GM18951 (cell line): Measurements from ENCODE around the gene HOXD9.

Source experiments
- POLR2A ChIP-seq: IDR thresholded peaks from 4 replicates; pipeline ENCODE4 v1.6.1; 2011; ENCODE audit warnings: mild to moderate bottlenecking; ENCODE audit not compliant: insufficient read length, insufficient read depth; ENCODE audit errors: extremely low read depth
- in situ Hi-C: fragments of 300-500 bp; cut with MboI; formaldehyde crosslinking; loops from one replicate; pipeline ENCODE4 v1.12.0; 2022; ENCODE audit warnings: low sequenced_read_pairs, mixed read lengths, inconsistent platforms; ENCODE audit not compliant: unreplicated experiment

Gene HOXD9

DNA sequence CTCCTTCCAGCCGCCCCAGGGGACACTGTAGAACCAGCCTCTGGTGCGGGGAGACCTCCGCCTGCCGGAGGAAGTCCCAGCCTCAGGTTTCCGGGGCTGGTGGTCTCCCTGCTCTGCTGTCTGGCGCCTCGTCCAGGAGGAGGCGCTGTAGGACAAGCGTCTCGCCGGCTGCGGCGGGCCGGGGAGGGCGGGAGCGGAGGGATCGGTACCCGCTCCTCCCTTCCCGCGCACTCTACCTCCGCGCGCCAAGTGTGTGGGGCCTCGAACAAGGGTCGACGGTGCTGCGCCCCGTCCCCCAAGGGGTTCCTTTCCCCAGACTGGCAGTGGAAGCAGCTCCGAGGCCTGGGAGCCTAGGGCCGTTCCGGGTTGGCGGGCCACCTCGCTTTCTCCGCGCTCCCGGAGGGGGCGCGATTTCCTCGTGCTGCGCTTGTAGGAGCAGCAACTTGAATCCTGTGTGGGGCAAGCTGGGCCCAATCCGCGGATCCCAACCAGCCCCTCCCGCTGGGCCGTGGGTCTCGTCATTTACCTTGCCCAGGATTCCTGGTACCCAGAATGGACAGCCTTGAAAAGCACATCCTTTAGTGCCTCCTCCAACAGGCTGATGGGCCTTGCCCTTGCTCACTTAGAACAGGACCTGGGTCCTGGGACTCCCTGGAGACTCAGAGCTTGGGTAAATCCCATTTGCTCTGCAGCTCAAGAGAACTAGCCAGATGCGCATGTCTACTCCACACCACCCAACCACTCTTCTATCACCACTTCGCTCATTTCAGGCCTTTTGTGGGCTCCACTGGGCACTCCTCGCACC, 18.2 kb downstream of the HOXD9 start:
- in situ Hi-C loops: loop anchor here (10.0 kb wide), 2 partner anchors 314 to 414 kb away; no protein-coding TSS in a partner anchor
- TF ChIP-seq POLR2A: no peak

DNA sequence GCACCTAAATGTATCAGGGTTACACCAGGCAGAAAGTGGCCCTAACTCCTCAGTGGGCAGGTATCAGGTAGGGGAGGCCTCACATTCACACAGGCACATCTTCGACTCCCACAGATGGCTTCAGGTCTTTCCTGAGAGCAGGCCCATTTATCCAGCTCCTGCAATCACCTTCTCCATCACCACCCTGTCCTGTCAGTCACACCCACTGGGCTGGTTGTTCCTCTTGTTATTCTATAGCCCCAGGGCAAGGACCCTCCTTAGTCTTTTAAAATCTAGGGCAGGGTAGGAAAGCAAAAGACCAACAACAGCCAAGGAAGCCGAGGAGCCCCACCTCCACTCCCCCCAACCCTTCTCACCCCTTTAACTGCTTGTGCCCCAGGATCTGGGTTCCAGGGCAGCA, 19.8 kb downstream of the HOXD9 start:
- in situ Hi-C loops: loop anchor here (10.0 kb wide), 2 partner anchors 313 to 413 kb away; no protein-coding TSS in a partner anchor
- TF ChIP-seq POLR2A: no peak

DNA sequence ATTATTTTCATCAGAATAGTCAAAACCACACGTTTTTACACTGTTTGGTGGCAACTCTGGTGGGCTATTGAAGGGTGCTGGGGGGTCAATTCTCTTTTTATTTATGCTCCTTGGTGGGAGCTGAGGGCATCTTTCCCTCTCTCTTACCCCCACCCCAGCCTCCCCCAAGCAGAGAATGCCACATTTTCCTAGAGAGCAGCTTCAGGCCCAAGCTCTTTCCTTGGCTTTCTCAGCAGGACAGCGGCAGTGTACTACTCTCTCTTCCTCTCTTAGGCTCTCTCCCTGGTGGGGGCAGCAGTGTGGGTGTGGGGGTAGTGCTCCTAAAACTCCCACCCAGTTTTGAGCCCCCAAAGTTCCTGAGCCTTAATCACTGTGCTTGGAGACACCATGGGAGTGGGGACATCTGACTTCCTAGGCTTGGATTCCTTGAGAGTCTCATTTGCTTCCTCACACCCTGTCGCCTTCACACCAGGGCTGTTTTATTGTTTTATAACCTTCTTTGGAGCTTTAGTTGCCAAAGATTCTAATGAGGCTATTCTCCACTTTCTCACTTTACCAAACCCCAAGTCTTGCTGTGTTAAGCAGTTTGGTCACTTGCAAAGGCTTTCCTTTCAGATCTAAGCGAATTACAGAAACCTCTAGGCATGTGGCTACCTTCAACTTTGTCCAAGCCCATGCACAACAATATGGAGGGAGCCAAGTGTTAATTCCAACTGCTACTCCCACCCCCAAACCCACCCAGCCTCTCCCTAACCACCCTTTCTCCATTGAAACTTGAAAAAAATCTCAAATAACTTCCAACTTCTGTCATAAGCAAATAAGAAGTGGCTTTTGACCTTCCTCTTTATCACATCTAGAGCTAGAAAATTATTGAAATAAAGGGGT, 22.8 kb downstream of the HOXD9 start:
- in situ Hi-C loops: loop anchor here (10.0 kb wide), 2 partner anchors 309 to 409 kb away; no protein-coding TSS in a partner anchor

DNA sequence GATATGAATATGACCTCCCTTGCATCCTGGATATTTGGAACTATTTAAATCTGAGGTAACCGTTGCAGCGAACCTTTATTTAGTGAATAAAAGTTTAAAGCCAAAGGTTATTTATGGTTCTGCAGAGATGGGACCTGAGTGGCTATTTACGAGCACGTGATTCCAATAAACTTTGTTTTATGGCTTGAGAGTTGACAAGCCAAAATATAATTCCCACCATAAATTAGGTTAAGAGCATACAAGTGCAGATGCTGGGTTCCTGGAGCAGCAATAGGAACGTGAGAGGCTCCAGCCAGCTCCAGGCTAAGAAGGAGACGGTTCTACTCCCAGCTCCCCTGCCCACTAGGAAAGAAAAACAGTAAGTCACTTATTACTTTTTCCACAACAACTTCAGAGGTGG, 23.6 kb downstream of the HOXD9 start:
- in situ Hi-C loops: loop anchor here (10.0 kb wide), 2 partner anchors 309 to 409 kb away; no protein-coding TSS in a partner anchor
- no peak for TF ChIP-seq POLR2A

More for the DNA sequence above, 22.8 kb downstream of the HOXD9 start:
- no peak for TF ChIP-seq POLR2A

DNA sequence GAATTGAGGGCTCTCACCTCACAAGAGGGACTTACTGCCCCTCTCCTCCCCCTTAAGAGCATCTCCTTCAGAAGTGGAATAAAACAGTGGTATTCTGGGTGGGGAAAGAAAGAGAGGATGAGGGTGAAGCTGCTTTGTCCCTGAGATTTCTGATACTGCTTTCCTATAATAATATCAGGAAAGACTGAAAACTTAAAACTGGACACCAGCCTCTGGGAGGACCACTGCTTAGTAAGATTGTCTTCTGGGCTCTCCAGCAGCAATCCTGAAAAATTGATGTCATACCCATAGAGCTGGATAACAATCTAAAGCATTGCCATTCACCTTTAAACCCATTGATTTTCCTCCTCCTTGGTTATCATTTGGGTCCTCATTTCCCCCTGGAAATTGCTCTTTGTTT, 24.1 kb downstream of the HOXD9 start:
- in situ Hi-C loops: loop anchor here (10.0 kb wide), 2 partner anchors 308 to 408 kb away; no protein-coding TSS in a partner anchor
- TF ChIP-seq POLR2A: no peak

DNA sequence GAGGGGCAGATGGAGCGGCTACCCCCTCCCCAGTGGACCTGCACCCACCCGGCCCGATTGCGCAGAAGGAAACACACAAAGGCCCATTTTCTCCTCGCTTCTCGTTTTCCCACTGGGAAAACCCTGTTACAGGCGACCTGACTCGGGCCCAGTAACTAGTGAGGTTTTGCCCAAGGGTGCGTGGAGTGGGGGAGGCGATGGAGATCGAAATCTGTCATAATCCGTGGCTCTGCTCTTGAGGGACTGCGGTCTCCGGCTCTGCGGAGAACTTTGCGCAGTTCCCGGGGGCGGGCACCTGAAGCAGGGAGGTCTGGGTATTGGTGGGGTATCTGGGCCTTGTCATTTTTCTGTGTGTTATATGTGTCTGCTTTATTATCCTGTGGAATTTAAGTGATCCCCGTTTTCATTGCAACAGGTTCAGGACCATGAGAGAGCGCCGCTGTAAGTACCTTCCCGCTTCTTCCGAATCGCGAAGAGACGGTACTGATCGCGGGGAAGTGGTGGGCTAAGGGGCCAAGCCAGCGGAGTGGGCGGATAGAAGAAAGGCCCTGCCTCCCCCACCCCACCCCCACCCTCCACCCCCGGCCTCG, 24.8 kb downstream of the HOXD9 start:
- TF ChIP-seq POLR2A: no peak
- in situ Hi-C loops: loop anchor here (10.0 kb wide), 2 partner anchors 307 to 407 kb away; no protein-coding TSS in a partner anchor

DNA sequence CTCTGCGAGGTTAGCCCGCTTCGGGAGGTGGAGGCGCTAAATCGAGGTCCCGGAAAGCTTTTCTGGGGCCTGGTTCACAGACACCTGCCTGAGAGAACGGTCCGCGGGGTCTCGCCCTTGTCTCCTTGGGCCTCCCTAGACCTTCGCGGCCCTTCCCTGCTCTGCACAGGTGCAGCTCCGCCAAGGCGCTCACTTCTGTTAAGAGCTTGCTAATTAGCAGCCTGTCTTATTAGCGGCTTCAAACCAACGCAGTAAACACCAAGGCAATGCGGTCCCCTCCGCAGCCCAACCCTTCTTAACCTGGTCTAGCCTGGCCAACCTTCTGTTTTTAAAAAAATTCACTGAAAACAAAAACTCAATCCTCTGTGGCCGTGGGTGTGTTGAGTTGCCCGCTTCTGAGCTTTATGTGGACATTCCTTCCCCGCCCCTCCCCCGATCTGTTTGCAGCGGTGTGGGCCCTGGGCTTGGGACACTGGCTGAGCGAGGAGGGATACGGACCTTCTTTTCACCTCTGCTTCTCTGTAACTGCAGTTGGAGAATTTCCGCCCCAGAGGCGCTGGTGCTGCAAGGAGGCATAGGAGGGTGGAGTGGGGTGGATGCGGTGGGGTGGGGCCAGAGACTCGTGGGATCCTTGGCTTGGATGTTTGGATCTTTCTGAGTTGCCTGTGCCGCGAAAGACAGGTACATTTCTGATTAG, 25.4 kb downstream of the HOXD9 start:
- no peak for TF ChIP-seq POLR2A
- in situ Hi-C loops: loop anchor here (10.0 kb wide), 2 partner anchors 307 to 407 kb away; no protein-coding TSS in a partner anchor

DNA sequence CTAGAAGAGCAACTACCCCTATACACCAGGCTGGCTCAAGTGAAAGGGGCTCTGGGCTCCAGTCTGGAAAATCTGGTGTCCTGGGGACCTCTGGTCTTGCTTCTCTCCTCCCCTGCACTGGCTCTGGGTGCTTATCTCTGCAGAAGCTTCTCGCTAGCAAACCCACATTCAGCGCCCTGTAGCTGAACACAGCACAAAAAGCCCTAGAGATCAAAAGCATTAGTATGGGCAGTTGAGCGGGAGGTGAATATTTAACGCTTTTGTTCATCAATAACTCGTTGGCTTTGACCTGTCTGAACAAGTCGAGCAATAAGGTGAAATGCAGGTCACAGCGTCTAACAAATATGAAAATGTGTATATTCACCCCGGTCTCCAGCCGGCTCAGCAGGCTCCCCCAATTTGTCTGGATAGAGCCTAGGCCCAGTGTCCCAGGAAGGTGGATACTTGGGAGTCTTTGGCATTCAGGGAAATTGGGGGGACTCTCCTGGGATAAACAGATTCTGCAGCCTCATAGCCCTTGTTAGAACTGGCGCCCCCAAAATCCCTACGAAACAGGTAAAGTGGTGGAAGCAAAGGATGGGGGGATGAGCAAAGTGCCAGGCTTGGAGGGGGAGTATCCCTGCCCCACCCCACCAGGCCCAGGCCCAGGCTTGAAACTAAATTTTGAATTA, 26.4 kb downstream of the HOXD9 start:
- in situ Hi-C loops: loop anchor here (10.0 kb wide), 2 partner anchors 306 to 406 kb away; no protein-coding TSS in a partner anchor
- TF ChIP-seq POLR2A: no peak

DNA sequence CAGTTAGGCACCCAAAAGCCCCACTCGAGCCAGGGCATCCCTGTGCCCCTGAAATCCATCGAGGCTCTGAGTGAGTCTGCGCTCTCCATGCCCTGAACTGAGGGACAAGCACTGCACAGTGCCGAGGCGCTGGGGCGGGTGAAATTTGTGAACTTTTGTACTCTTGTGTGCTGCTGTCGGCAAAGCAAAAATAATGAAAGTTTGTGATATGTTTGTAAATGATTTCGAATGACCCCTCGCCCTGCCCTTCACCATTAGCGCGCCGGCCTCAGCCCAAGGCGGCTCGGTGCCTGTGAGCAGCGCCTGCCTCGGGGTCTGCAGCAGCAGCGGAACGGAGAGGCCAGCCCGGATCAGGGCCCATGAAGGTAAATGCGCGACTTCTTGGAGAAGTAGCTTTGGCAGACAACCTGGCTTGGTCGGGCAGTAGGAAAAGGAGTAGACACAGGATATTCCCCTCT, 27.0 kb downstream of the HOXD9 start:
- in situ Hi-C loops: loop anchor here (10.0 kb wide), 2 partner anchors 305 to 405 kb away; no protein-coding TSS in a partner anchor
- TF ChIP-seq POLR2A: no peak

DNA sequence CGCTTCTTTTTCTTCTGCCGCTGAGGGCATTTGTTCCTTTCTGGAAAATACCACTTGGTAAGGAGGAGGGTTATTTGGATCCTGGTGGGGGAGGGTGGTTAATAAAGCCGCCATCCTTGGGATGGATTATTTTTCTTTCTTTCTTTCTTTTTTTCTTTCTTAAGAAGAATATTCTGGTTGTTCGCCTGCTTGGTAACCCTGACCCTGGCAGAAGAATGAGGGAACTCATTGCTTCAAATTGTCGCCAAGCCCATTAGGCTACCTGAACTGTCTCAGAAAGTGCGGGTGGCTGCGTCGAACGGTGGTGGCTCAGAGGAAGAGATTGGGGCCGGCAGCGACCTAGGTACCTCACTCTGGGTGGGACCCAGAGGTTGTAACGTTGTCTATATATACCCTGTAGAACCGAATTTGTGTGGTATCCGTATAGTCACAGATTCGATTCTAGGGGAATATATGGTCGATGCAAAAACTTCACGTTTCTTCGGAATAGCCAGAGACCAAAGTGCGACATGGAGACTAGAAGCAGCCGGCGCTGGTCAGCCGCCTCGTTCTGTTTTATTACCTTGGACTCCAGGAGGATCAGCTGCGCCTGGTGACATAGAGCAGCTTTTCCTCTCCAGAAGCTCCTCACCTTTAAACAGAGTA, 27.5 kb downstream of the HOXD9 start:
- no peak for TF ChIP-seq POLR2A
- in situ Hi-C loops: loop anchor here (10.0 kb wide), 2 partner anchors 305 to 405 kb away; no protein-coding TSS in a partner anchor

DNA sequence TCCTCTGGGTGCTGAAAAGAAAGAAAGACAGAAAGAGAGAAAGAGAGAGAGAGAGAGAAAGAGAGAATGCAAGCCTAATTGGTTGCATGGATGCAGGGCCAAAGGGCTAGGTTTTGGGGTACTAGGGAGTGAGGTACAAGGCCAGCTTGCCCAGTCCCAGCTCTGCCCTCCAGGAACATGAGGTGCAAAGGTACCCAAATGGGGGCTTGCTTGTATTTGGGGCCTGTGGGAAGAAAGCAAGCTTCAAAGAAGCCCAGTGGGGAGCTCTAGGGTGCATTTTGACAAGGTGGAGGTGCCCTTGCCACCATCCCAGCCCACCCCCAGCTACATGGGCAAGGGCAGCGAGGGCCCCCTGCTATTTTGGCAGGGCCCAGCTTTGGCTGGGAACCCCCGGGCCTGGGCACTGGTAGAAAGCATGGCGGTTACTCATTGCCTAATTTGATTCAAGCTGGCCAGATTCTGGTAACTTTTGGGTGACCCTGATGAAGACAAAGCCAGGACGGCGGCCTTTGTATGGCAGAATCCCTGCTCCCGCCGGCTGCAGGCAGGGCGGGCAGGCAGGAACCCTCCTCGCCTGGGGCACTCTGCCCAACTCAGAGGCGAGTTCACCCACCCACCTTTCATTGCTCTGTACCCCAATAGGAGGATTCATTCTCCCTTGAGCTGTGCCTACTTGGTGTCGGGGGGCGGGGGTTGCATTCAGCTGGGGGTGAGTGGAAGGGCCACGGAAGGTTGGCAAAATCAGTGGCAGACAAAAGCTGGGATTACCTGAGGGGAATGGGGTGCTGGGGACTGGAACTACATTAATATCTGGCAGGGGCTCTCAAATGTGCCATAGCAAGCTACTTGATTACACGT, 28.3 kb downstream of the HOXD9 start:
- in situ Hi-C loops: no loop called here
- TF ChIP-seq POLR2A: no peak
